GM19324 (cell line): Measurements from ENCODE around the gene OR6C6.
"Not testable (repeated sequence)": the region's sequence is repeated elsewhere in the genome, so short reads cannot be mapped to it uniquely, and the experiment has no call there.

ENCODE experiments used
- ATAC-seq: cut with Tn5 transposase; IDR thresholded peaks from one replicate; pipeline ENCODE4 v1.9.1; 2021; ENCODE audit warnings: mild to moderate bottlenecking, moderate library complexity; ENCODE audit not compliant: unreplicated experiment, low FRiP score

The OR6C6 gene

DNA sequence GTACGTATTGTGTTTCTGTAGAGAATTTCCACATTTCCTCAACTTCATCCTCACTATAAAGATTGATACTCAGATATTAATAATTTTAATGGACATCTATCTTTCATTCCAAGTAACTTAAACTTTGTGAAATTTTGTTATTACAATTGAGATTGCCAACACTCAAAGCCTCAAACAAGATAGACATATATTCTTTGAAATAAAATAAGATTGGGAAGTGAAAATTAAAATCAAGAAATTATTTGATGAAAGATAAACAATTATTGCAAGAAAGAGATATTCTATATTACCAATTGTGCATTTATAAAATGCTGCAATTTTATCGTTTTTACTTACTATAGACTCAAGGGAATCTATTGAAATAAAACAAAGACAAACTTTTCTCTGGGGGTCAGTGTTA, at the start of gene OR6C6:
Gene OR6C6, minus strand, starts transcription at position 101 of the 400 bp plus-strand sequence. CDS start 1,337 bp downstream, outside the sequence.
- no peak for ATAC-seq

DNA sequence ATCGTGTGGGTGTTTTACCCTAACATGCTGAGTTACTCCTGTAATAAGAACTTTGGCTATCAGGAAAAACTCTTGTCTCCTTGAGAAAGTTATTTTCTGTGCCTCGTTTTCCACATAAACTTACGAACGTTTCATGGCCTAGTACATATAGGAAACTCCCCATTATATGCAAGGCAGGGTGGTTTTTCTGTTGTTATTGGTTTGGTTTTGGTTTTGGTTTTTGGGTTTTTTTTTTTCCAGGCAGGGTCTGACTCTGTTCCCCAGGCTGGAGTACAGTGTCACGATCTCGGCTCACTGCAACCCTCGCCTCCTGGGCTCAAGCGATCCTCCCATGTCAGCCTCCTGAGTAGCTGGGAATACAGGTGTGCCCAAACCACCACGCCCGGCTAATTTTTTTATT, 39.6 kb upstream of the OR6C6 start:
- ATAC-seq, result no peak

DNA sequence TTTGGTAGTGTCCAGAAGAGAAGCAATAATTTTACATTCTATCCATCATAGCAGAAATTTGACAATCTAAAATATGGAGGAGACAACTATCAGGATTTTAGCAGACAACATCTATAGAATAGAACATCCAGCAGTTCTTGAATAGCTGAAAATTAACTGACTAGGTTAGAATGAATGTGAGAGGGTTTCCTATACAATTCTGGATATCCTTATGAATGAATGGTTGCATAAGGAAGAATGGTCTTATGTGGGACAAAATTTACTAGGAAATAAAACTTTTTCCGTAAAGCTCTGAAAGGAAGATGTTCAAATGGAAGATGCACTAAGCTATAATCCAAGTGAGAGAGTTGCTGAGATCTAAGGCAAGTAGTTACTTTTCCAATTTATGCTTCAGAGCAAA, 34.1 kb upstream of the OR6C6 start, which contains the start of gene OR6C3:
Gene OR6C3, plus strand, starts transcription at position 301 of the 400 bp plus-strand sequence. CDS start 955 bp downstream, outside the sequence.
- no peak for ATAC-seq

DNA sequence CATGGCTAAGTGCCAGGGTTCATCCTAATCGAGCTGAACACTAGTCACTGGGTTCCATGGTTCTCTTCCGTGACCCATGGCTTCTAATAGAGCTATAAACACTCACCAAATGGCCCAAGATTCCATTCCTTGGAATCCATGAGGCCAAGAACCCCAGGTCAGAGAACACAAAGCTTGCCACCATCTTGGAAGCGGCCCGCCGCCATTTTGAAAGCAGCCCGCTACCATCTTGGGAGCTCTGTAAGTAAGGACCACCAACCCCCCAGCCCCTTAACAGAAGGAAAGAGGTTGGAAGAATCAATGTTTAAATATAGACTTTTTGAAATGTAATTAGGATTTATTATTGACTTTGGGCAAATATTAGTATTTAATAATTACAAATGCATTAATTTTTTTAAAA, 29.4 kb upstream of the OR6C6 start:
- ATAC-seq, result not testable (repeated sequence)

DNA sequence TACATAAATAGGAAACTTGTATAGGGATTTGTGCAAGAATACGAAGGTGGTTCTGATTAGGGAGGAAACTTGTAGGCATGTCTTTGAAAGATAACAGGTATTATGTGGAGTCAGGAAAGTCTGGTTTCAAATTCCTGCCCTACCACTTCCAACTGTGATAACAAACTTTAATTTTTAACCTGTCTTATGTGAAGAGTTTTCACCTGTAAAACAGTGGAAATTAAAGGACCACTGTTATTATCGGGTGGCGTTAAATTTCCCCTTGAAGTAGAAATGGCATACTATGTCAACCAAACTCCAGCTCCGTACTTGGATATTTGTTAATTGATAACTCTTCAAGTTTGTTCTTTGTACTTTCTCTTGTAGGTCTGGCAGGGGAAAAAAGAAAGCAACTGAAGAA, 23.8 kb upstream of the OR6C6 start:
- ATAC-seq, result no peak

DNA sequence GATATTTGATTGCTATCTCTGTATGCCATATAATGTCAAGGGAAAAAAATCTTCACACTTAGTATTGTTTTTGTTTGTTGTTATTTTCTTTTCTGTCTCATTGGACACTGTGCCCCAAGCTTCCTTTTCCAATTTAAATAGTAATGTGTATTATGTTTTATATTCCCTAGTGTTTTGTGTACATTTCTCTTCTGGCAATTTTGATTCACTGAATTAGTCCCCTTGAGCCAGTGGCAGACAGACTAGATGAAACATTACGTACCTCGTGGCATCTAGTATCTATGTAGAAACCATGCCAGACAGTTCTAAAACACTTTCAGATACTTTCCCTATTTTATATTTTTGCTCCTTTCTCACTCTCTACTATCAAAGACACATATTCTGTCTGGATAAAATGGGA, 17.7 kb upstream of the OR6C6 start, which contains the start of gene OR6C1:
Gene OR6C1, plus strand, starts transcription at position 301 of the 400 bp plus-strand sequence. CDS start 6,257 bp downstream, outside the sequence.
- no peak for ATAC-seq

DNA sequence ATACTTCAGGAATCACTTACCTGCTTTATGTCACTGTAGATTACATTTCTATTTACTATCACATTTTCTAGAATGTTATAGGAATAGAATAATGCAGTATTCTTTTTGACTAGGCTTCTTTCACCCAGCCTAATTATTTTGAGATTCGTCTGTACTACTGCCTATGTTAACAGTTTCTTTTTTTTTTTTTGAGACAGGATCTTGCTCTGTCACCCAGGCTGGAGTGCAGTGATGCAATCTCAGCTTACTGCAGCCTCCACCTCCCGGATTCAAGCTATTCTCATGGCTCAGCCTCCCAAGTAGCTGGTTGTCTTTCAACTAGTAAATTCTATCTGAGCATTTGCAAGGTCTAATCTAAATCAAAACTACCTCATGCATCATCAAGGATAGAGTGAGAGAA, 6.4 kb downstream of the OR6C6 start:
- ATAC-seq, result no peak

DNA sequence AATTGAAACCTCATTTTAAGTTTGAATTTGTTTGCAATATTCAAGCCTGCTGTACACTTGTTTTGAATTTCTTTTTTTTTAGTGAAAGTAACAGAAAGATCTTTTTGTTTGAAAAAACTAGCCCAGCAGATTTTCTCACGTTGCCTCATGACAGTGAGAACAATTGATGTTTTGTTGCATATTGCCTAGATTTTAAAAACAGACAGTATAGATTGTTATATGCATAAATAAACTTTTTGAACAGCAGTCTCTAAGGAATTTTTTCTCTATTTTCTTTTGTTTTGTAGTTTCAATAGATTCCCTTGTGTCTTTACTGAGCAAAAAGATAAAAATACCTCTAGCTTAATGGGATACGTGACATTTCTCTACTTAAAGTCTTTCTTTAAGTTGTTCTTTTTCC, 15.4 kb downstream of the OR6C6 start:
- ATAC-seq, result no peak

DNA sequence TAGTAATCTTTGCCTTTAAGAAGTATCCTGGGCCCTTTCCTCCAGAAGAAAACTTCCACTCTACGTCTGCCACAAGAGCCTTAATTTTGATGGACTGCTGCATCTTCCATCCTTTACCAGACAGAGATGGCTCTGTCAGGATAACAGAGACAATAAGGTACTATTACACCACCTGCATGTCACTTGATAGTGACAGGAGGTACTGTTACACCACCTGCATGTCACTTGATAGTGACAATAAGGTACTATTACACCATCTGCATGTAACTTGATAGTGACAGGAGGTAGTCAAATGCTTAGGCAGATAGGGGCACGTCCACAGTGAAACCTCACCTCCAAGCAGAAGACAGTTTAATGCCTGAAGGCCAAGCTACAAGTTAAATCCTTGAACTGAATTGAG, 38.1 kb downstream of the OR6C6 start:
- ATAC-seq, result no peak

DNA sequence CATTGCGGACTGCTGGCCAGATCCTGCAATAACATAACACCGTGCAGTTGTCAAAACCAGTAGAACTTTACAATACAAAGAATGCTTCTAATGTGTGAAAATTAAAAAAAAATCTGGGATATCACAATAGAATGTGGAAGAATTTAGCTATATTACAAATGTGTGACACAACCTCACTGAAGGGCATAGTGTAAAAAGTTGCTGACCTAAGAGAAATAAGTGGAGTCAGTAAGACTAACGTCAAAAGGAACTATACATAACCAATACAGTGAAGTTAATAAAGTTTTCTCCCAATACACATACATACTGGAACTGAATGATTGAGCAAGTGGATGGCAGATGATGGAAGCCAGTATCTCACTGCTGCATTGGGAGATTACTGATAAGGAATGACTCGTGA, 39.5 kb downstream of the OR6C6 start:
- ATAC-seq, result no peak

DNA sequence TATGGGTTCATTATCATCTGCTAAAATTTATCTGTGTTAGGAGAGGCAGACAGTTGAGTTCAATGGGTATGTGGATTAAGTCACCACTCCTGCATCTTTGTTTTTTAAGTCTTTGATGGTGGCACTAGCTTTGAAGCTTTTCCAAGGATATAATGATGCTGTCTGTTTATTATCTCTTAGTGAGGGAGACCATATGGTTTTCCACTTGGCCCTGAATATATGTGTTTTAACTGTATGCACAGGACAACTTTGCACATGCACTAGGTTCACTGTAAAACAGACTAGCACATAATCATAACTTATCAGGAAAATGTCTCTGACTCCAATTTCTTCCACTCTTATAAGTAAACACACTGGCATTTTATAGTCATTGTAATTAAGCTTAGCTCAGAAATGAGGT, 43.1 kb downstream of the OR6C6 start:
- ATAC-seq, result no peak

DNA sequence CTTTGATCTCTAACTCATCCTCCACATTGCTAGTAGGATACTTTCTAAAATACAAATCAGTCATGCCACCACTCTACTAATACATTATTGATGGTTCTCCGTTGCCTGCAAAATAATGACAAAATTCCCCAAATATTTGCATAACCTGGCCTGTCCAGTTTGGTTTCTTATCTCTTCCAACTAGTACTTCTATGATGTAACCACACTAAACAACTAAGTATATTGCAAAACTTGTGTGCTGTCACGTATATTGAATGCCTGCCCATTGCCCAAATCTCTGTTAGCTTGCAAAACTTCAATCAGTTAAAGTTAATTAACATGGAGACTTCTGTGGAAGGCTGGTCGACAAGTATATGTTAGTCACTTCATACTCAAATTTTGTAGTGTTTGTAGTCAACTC, 45.4 kb downstream of the OR6C6 start:
- no peak for ATAC-seq

DNA sequence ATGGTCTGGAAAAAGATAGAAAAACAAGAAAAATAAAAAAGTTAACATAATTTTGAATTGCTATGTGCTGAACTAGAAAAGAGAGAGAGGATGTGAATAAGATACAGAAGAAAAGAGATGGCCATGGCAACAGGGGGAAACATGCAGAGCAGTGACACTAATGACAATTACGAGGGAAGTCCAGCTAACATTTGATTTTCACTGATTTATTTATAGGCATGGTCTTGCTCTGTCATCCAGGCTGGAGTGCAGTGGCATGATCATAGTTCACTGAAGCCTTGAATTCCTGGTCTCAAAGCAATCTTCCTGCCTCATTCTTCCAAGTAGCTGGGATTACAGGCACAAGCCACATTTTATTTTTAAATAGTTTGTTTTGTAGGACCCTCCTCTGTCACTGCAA, 50.2 kb downstream of the OR6C6 start:
- no peak for ATAC-seq

DNA sequence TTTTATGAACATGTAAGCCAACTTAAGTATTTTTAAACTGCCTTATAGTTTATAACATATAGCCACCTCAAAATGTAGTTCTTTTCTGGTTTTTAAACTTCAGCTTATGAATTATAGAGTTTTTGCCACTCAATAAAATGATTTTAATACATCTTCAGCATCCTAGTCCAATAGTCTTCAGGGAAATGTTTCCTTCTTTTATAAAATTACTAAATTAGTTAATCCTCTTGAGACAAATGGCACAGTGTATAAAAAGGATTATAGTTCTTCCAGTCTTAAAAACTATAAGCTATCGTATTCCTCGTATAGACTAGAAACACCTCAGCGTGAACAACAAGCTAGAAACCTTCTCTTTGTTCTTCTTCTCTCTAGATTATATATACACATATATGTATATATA, 52.1 kb downstream of the OR6C6 start, which contains the start of gene OR6C74:
Gene OR6C74, plus strand, starts transcription at position 301 of the 400 bp plus-strand sequence. CDS start 2,679 bp downstream, outside the sequence.
- no peak for ATAC-seq
